ENCODE results near the gene NDUFC1.

GRCh38 chr4:139324620-139325019 lies 22.3 kb upstream of the NDUFC1 start:
- TF ChIP-seq ZNF70 (CRISPR knock-in tag; IDR thresholded peaks at IDR 0.05) = no peak
- TF ChIP-seq, protein P1, sequence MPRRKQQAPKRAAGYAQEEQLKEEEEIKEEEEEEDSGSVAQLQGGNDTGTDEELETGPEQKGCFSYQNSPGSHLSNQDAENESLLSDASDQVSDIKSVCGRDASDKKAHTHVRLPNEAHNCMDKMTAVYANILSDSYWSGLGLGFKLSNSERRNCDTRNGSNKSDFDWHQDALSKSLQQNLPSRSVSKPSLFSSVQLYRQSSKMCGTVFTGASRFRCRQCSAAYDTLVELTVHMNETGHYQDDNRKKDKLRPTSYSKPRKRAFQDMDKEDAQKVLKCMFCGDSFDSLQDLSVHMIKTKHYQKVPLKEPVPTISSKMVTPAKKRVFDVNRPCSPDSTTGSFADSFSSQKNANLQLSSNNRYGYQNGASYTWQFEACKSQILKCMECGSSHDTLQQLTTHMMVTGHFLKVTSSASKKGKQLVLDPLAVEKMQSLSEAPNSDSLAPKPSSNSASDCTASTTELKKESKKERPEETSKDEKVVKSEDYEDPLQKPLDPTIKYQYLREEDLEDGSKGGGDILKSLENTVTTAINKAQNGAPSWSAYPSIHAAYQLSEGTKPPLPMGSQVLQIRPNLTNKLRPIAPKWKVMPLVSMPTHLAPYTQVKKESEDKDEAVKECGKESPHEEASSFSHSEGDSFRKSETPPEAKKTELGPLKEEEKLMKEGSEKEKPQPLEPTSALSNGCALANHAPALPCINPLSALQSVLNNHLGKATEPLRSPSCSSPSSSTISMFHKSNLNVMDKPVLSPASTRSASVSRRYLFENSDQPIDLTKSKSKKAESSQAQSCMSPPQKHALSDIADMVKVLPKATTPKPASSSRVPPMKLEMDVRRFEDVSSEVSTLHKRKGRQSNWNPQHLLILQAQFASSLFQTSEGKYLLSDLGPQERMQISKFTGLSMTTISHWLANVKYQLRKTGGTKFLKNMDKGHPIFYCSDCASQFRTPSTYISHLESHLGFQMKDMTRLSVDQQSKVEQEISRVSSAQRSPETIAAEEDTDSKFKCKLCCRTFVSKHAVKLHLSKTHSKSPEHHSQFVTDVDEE (CRISPR knock-in tag; IDR thresholded peaks at IDR 0.05) = no peak
- no peak for TF ChIP-seq ISL1 (CRISPR knock-in tag; IDR thresholded peaks at IDR 0.05)
- no peak for TF ChIP-seq PPARA (CRISPR knock-in tag; IDR thresholded peaks at IDR 0.05; ENCODE audit: borderline replicate concordance)
- TF ChIP-seq, protein P2, sequence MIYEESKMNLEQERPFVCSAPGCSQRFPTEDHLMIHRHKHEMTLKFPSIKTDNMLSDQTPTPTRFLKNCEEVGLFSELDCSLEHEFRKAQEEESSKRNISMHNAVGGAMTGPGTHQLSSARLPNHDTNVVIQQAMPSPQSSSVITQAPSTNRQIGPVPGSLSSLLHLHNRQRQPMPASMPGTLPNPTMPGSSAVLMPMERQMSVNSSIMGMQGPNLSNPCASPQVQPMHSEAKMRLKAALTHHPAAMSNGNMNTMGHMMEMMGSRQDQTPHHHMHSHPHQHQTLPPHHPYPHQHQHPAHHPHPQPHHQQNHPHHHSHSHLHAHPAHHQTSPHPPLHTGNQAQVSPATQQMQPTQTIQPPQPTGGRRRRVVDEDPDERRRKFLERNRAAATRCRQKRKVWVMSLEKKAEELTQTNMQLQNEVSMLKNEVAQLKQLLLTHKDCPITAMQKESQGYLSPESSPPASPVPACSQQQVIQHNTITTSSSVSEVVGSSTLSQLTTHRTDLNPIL (CRISPR knock-in tag; IDR thresholded peaks at IDR 0.05; ENCODE audit: low read depth) = no peak
- TF ChIP-seq, protein P3, sequence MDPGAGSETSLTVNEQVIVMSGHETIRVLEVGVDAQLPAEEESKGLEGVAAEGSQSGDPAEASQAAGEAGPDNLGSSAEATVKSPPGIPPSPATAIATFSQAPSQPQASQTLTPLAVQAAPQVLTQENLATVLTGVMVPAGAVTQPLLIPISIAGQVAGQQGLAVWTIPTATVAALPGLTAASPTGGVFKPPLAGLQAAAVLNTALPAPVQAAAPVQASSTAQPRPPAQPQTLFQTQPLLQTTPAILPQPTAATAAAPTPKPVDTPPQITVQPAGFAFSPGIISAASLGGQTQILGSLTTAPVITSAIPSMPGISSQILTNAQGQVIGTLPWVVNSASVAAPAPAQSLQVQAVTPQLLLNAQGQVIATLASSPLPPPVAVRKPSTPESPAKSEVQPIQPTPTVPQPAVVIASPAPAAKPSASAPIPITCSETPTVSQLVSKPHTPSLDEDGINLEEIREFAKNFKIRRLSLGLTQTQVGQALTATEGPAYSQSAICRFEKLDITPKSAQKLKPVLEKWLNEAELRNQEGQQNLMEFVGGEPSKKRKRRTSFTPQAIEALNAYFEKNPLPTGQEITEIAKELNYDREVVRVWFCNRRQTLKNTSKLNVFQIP (CRISPR knock-in tag; IDR thresholded peaks at IDR 0.05; ENCODE audit: borderline replicate concordance, low read depth) = no peak
- no peak for TF ChIP-seq GLIS3 (CRISPR knock-in tag; IDR thresholded peaks at IDR 0.05)
- no peak for TF ChIP-seq PATZ1 (CRISPR knock-in tag; IDR thresholded peaks at IDR 0.05; ENCODE audit: borderline replicate concordance)
- TF ChIP-seq ZFP30 (CRISPR knock-in tag; IDR thresholded peaks at IDR 0.05) = no peak
- no peak for TF ChIP-seq TCF4 (CRISPR knock-in tag; IDR thresholded peaks at IDR 0.05; ENCODE audit: borderline replicate concordance)
- no peak for TF ChIP-seq SNAI2 (CRISPR knock-in tag; IDR thresholded peaks at IDR 0.05)
- TF ChIP-seq ARNTL (CRISPR knock-in tag; IDR thresholded peaks at IDR 0.05; ENCODE audit: borderline replicate concordance, low read depth) = no peak
- TF ChIP-seq CSRNP3 (CRISPR knock-in tag; IDR thresholded peaks at IDR 0.05) = no peak
